Measurements from ENCODE around the gene MCC.

Gene MCC

DNA sequence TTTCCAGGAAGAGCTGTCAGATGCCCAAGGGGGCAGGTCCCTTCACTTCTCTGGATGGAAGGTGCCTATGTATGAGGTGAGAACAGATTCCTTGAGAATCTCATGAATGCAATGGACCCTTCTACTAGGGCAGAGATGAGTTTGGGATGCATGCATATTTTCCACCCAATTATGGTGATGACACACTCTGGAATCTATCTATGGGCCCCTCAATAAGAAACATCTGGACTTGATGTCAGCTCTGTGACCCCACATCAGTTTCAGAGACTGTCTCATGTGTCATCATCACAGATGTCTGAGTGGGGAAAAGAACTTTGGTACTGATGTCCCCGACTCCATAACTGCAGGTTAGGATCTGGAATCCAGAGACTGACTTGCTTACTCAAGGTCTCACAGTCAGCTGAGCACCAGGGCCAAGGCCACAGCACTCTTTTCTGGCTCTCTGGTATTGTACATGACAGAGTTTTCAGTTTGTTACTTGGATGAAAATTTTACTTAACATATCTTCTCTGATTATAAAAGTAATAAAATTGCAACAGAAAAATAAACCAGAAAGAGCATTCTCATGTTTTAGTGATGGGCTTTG lies 334.6 kb downstream of the MCC start:
- no peaks in the 10 kb centered on the region for H3K4me1 ChIP-seq (ENCODE audit: control insufficient read depth, insufficient read depth, low read length)
- CTCF ChIA-PET = interaction anchor here (1.4 kb wide), 1 partner anchor 157 kb away, joined by 4 read pairs; no protein-coding TSS in a partner anchor
- POLR2A ChIA-PET = no interaction called here
- H3K36me3 ChIP-seq (ENCODE audit: control insufficient read depth in 2 of 2, insufficient read depth in 1 of 2, low read length in 2 of 2) = no peaks in the 10 kb centered on the region; a peak in 1 of 3 replicates
- no peak overlapping the region for H3K27ac ChIP-seq (ENCODE audit: extremely low read depth, low read depth, low read length)
- no peaks in the 10 kb centered on the region for H3K9me3 ChIP-seq (ENCODE audit: control insufficient read depth, insufficient read depth, low read depth, low read length)
- H3K4me3 ChIP-seq (ENCODE audit: low read depth, low read length) = no peak overlapping the region
- TF ChIP-seq, protein P1, sequence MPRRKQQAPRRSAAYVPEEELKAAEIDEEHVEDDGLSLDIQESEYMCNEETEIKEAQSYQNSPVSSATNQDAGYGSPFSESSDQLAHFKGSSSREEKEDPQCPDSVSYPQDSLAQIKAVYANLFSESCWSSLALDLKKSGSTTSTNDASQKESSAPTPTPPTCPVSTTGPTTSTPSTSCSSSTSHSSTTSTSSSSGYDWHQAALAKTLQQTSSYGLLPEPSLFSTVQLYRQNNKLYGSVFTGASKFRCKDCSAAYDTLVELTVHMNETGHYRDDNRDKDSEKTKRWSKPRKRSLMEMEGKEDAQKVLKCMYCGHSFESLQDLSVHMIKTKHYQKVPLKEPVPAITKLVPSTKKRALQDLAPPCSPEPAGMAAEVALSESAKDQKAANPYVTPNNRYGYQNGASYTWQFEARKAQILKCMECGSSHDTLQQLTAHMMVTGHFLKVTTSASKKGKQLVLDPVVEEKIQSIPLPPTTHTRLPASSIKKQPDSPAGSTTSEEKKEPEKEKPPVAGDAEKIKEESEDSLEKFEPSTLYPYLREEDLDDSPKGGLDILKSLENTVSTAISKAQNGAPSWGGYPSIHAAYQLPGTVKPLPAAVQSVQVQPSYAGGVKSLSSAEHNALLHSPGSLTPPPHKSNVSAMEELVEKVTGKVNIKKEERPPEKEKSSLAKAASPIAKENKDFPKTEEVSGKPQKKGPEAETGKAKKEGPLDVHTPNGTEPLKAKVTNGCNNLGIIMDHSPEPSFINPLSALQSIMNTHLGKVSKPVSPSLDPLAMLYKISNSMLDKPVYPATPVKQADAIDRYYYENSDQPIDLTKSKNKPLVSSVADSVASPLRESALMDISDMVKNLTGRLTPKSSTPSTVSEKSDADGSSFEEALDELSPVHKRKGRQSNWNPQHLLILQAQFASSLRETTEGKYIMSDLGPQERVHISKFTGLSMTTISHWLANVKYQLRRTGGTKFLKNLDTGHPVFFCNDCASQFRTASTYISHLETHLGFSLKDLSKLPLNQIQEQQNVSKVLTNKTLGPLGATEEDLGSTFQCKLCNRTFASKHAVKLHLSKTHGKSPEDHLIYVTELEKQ (tag by site-specific recombination; IDR thresholded peaks at IDR 0.05; ENCODE audit: borderline replicate concordance) = no peak
- TF ChIP-seq ZNF624 (tag by site-specific recombination; IDR thresholded peaks at IDR 0.05) (no peak), MZF1 (tag by site-specific recombination; IDR thresholded peaks at IDR 0.05; ENCODE audit: borderline replicate concordance) (no peak), ZNF585B (tag by site-specific recombination; IDR thresholded peaks at IDR 0.05) (no peak), GLIS2 (tag by site-specific recombination; IDR thresholded peaks at IDR 0.05) (no peak), ZNF16 (tag by site-specific recombination; IDR thresholded peaks at IDR 0.05; ENCODE audit: low read depth) (no peak), KLF16 (tag by site-specific recombination; IDR thresholded peaks at IDR 0.05) (no peak), ZSCAN23 (tag by site-specific recombination; IDR thresholded peaks at IDR 0.05) (no peak), ZNF202 (tag by site-specific recombination; IDR thresholded peaks at IDR 0.05; ENCODE audit: borderline replicate concordance) (no peak), ZNF341 (tag by site-specific recombination; IDR thresholded peaks at IDR 0.05; ENCODE audit: low read depth) (no peak), ZXDB (tag by site-specific recombination; IDR thresholded peaks at IDR 0.05) (no peak), GLI2 (tag by site-specific recombination; IDR thresholded peaks at IDR 0.05; ENCODE audit: borderline replicate concordance, low read depth) (no peak), ZNF114 (tag by site-specific recombination; IDR thresholded peaks at IDR 0.05) (no peak), PRDM1 (tag by site-specific recombination; IDR thresholded peaks at IDR 0.05) (no peak), ZNF658 (tag by site-specific recombination; IDR thresholded peaks at IDR 0.05) (no peak), ZNF548 (tag by site-specific recombination; IDR thresholded peaks at IDR 0.05) (no peak), ZNF560 (tag by site-specific recombination; IDR thresholded peaks at IDR 0.05; ENCODE audit: borderline replicate concordance) (no peak)
- TF ChIP-seq, protein P2, sequence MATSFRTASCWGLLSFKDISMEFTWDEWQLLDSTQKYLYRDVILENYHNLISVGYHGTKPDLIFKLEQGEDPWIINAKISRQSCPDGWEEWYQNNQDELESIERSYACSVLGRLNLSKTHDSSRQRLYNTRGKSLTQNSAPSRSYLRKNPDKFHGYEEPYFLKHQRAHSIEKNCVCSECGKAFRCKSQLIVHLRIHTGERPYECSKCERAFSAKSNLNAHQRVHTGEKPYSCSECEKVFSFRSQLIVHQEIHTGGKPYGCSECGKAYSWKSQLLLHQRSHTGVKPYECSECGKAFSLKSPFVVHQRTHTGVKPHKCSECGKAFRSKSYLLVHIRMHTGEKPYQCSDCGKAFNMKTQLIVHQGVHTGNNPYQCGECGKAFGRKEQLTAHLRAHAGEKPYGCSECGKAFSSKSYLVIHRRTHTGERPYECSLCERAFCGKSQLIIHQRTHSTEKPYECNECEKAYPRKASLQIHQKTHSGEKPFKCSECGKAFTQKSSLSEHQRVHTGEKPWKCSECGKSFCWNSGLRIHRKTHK (tag by site-specific recombination; IDR thresholded peaks at IDR 0.05) = no peak
- TF ChIP-seq, protein P3, sequence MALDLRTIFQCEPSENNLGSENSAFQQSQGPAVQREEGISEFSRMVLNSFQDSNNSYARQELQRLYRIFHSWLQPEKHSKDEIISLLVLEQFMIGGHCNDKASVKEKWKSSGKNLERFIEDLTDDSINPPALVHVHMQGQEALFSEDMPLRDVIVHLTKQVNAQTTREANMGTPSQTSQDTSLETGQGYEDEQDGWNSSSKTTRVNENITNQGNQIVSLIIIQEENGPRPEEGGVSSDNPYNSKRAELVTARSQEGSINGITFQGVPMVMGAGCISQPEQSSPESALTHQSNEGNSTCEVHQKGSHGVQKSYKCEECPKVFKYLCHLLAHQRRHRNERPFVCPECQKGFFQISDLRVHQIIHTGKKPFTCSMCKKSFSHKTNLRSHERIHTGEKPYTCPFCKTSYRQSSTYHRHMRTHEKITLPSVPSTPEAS (tag by site-specific recombination; IDR thresholded peaks at IDR 0.05) = no peak
- TF ChIP-seq, protein P4, sequence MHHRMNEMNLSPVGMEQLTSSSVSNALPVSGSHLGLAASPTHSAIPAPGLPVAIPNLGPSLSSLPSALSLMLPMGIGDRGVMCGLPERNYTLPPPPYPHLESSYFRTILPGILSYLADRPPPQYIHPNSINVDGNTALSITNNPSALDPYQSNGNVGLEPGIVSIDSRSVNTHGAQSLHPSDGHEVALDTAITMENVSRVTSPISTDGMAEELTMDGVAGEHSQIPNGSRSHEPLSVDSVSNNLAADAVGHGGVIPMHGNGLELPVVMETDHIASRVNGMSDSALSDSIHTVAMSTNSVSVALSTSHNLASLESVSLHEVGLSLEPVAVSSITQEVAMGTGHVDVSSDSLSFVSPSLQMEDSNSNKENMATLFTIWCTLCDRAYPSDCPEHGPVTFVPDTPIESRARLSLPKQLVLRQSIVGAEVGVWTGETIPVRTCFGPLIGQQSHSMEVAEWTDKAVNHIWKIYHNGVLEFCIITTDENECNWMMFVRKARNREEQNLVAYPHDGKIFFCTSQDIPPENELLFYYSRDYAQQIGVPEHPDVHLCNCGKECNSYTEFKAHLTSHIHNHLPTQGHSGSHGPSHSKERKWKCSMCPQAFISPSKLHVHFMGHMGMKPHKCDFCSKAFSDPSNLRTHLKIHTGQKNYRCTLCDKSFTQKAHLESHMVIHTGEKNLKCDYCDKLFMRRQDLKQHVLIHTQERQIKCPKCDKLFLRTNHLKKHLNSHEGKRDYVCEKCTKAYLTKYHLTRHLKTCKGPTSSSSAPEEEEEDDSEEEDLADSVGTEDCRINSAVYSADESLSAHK (tag by site-specific recombination; IDR thresholded peaks at IDR 0.05) = no peak
